Stimulated activated naive CD8-positive, alpha-beta T cell treated with anti-CD3 and anti-CD28 coated beads, Interleukin-15, Interleukin-2, amounts not matched to agents 100 U/mL and 50 U/mL, for 24 hours (primary cell): Measurements from ENCODE around the gene MYLK.
"Not testable (repeated sequence)": the region's sequence is repeated elsewhere in the genome, so short reads cannot be mapped to it uniquely, and the experiment has no call there.

Source experiments
- ATAC-seq: fragments of 150-1000 bp; cut with Tn5 transposase; one replicate; pipeline ENCODE4 v1.10.0; 2021
- DNase-seq: peaks from one replicate; pipeline ENCODE4 v3.0.0; 2021

Gene MYLK

GRCh38 chr3:123622766-123623165 is 261.4 kb downstream of the MYLK start:
- no peak for DNase-seq
- ATAC-seq, result no peak

- DNase-seq, result no peak
- ATAC-seq, result no peak
Observed at GRCh38 chr3:123621850-123622189, 262.3 kb downstream of the MYLK start.

GRCh38 chr3:123621186-123621849 is 262.8 kb downstream of the MYLK start:
- no peak for DNase-seq
- no peak for ATAC-seq

GRCh38 chr3:123620343-123620742 is 263.8 kb downstream of the MYLK start:
- ATAC-seq, result no peak
- DNase-seq, result no peak

GRCh38 chr3:123618768-123619484 is 265.2 kb downstream of the MYLK start:
- no peak for DNase-seq
- no peak for ATAC-seq

GRCh38 chr3:123618076-123618708 is 265.9 kb downstream of the MYLK start:
- DNase-seq (no peak), ATAC-seq (no peak)

GRCh38 chr3:123616593-123616992 is 267.5 kb downstream of the MYLK start:
- DNase-seq (no peak), ATAC-seq (no peak)

- DNase-seq, result no peak
- no peak for ATAC-seq
Observed at GRCh38 chr3:123613543-123613942, 270.6 kb downstream of the MYLK start.

- not testable (repeated sequence) for ATAC-seq, DNase-seq
Observed at GRCh38 chr3:123611674-123612073, 272.5 kb downstream of the MYLK start.

GRCh38 chr3:123611082-123611481 is 273.1 kb downstream of the MYLK start:
- no peak for ATAC-seq
- DNase-seq, result no peak

GRCh38 chr3:123610331-123610730 is 273.8 kb downstream of the MYLK start:
- DNase-seq, result no peak
- ATAC-seq, result no peak

- ATAC-seq, result no peak
- DNase-seq, result no peak
Observed at GRCh38 chr3:123609063-123609462, 275.1 kb downstream of the MYLK start.

- ATAC-seq (no peak), DNase-seq (no peak)
Observed at GRCh38 chr3:123608263-123608937, 275.7 kb downstream of the MYLK start.

GRCh38 chr3:123606527-123606926 is 277.6 kb downstream of the MYLK start:
- DNase-seq (no peak), ATAC-seq (no peak)

GRCh38 chr3:123605789-123606234 is 278.3 kb downstream of the MYLK start:
- ATAC-seq, result peak; percentile 62

GRCh38 chr3:123603153-123603552 is 281.0 kb downstream of the MYLK start:
- not testable (repeated sequence) for DNase-seq, ATAC-seq

More at GRCh38 chr3:123605789-123606234, 278.3 kb downstream of the MYLK start:
- no peak for DNase-seq

- ATAC-seq (no peak), DNase-seq (no peak)
Observed at GRCh38 chr3:123602325-123602724, 281.8 kb downstream of the MYLK start.

- not testable (repeated sequence) for ATAC-seq, DNase-seq
Observed at GRCh38 chr3:123600863-123601262, 283.3 kb downstream of the MYLK start.

GRCh38 chr3:123597561-123597960 is 286.6 kb downstream of the MYLK start:
- DNase-seq (no peak), ATAC-seq (no peak)

GRCh38 chr3:123595396-123596180 is 288.5 kb downstream of the MYLK start:
- no peak for ATAC-seq
- no peak for DNase-seq

GRCh38 chr3:123593381-123593780 is 290.8 kb downstream of the MYLK start:
- ATAC-seq (no peak), DNase-seq (no peak)
